GM21717 (cell line): ENCODE results near the gene PLSCR2.
A peak's percentile ranks its signal among the peaks of the same experiment; 100 is the strongest.
"Not testable (repeated sequence)": the region's sequence is repeated elsewhere in the genome, so short reads cannot be mapped to it uniquely, and the experiment has no call there.

Source experiments
- ATAC-seq: cut with Tn5 transposase; IDR thresholded peaks from one replicate; pipeline ENCODE4 v1.9.1; 2021; ENCODE audit warnings: mild to moderate bottlenecking, moderate library complexity; ENCODE audit not compliant: unreplicated experiment

PLSCR2 gene

DNA sequence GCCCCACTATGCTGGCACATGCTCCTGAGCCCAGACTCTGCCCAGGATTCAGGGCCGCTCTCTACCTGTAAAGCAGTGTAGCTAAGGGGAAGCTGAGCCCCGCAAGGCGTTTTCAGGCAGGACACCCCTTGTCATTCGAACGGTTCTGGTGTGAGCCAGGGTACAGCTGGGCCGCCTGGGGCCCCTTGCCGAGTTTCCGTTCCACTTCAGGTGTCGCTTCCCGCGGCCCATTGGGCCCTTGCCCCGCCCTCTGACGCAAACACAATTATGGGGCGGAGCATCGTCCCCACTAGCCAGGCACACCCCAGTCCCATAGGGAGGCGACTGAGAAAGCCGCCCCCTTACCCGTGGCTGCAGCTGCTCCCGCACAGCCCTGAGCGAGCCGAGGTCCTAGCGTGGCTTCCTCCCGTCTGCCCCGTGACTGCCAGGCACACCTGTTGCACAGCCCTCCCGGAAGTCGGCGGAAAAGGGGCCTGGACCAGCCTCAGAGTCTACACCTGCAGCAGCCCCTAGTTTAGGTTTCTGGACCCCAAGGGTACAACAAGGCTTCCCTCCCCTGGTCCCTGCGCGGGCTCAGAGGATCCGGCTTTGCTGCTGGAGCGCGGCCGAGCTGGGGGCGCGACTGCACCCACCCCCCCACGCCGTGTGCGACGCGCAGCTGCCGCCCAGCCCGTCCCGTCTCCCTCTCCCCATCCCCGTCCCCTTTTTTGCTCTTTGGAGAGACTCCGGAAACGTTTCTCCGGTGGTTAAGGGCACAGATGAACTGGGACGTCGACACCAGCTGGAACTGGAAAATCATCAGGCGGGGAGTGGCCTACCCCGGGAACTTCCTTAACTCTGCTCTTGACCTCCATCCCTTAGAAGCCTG is at the start of gene PLSCR2:
PLSCR2 (minus strand) TSS at position 412 of the 868 bp plus-strand sequence. CDS start 9,657 bp downstream, outside the sequence.
- peak; percentile 98 for ATAC-seq

GRCh38 chr3:146517684-146518435 is 48.5 kb upstream of the PLSCR2 start:
- no peak for ATAC-seq

DNA sequence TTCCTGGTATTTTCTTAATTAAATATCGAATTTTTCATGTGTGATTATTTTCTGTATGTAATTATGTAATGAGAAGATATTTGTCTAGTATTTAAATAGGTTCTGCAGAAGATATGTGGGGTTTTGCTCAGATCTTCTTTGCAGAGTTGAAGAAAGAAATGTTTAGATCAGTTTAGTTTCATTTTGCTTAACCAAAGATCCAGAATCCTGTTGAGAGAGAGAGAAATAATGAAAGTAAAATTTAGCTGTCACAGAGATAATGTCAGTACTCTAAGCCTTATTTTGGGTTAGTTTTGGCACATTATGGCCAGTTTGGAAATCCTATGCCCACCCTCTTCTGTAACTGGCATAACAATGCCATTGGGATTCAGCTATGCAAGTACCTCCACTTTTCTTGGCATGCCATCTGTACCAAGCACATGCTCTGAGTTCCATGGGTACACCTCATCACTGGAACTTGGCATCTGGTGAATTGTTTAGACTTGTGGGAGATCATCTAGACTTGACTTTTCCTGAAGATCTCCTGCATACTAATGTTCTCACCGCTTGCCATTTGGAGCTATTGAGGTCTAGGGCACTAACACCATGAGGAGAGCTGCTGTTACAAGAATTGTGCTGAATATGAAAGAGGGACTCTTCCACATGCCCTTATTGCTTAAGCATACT is 44.2 kb upstream of the PLSCR2 start:
- no peak for ATAC-seq

- ATAC-seq = no peak
Measured at GRCh38 chr3:146511402-146512134, 42.2 kb upstream of the PLSCR2 start.

DNA sequence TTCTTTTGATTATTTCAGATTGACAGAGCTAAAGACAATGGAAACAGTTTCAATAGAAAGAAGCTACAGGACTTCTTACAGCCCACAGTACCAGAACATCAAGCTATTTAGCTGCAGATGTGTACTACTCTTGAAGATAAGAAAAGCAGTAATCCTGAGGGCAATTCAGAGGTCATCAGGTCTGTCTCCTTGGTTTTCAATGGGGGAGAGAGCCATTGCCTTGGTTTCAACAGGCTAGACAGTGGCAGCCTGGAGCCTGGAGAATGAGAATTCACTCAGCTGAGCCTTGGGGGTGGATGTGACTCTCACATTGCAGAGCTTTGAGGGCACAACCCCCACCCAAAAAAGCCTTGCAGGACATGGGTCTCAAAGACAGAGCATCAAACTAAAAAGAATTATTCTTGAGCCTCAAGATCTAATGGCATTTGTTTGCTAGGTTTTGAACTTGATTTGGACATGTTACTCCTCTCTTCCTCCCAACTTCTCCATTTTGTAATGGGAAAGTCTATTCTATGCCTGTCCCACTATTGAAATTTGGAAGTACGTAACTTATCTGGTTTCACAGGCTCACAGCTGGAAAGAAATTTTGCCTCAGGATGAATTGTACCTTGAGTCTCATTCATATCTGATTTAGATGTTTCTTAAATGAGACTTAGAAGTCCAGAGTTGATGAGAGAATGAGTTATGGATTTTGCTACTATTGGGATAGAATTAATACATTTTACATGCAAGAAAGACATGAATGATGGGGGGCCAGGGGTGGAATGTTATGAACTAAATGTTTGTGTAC is 38.2 kb upstream of the PLSCR2 start:
- ATAC-seq = no peak

DNA sequence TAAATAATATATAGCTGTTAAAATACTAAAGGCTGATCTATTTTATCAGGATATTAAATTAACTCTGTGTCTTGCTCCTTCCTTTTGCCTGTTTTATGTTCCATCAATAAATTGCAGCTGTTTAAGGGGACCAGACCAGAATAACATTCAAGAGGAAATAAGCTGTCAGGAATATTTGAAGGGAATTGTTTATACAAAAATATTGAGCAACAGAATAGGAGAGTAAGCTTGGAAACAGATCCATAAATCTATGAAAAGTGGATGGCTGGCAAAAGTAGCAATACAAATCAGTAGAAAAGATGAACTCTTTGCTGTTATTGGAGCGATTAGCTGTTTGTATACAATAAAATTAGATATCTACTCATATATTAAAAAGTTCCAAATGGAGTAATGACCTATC is 36.2 kb upstream of the PLSCR2 start:
- no peak for ATAC-seq

DNA sequence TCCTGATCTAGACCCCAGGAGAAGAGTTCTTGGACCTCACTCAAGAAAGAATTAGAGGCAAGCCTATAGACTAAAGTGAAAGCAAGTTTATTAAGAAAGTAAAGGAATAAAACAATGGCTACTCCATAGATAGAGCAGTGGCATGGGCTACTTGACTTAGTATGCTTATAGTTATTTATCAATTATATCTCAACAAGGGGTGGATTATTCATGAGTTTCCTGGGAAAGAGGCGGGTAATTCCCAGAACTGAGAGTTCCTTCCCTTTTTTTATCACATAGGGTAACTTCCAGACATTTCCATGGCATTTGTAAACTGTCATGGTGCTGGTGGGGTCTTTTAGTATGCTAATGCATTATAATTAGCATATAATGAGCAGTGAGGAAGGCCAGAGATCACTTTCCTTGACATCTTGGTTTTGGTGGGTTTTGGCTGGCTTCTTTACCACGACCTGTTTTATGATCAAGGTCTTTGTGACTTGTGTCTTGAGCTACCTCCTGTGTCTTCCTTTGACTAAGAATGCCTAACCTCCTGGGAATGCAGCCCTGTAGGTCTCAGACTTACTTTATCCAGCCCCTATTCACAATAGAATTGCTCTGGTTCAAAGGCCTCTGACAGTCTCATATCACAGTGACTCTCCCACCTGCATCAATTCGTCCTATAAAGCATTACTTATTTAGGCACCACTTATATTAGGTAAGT is 35.3 kb upstream of the PLSCR2 start:
- ATAC-seq = no peak

DNA sequence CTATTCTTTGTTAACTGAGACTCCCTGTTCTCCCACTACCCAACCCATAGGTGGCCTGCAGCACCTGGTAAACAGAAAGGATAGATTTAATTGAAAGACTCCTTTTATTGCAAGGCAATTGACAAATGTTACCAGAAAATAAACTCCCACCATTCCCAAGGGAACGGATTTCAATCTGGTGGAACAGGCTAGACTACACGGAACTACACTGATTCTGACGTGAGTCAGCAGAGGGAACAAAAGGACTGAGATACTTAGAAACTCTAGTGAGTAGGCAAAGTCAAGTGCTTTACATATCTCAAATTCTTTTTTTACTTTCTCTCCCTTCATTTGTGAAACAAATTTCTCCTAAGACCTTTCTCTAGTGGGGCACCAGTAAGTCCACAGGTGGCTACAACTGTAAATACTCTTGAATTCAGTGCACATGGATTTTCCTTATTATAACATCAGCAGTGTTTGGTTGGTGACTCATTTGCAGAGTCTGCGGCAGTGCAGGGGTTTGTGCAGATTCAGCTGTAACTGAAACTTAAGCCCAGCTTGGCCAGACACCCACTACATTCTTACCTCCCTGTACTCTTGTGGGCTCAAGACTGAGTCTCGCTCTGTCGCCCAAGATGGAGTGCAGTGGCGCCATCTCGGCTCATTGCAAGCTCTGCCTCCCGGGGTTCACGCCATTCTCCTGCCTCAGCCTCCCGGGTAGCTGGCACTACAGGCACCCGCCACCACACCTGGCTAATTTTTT is 34.3 kb upstream of the PLSCR2 start:
- ATAC-seq = peak; percentile 98

DNA sequence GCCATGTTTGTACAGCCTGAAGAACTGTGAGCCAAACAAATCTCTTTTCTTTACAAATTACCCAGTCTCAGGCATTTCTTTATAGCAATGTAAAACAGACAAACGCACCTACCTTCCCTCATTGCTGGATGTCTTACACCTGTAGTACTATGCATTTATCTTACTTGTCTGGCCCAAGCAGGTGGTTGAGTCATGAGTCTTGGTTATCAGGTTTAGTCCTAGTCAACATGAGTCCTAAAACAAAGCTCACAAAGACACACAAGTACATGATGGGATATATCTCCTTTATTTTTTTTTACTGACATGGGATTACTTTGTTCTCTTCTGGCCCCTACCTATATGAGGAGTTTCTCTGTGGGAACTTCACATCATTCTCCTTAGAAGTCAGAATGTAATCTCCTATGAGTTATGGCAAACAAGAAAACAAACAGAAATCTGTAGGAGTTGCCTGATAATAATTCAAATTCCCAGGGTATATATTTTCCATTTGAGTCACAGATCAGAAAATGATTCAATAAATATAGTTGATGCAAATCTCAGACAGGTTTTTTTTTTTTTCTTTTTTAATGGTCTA is 33.6 kb upstream of the PLSCR2 start:
- no peak for ATAC-seq

GRCh38 chr3:146501752-146502151 is 32.4 kb upstream of the PLSCR2 start:
- no peak for ATAC-seq

- no peak for ATAC-seq
Measured at GRCh38 chr3:146499701-146500100, 30.3 kb upstream of the PLSCR2 start.

- no peak for ATAC-seq
Measured at GRCh38 chr3:146498002-146498736, 28.8 kb upstream of the PLSCR2 start.

GRCh38 chr3:146497145-146497843 is 27.9 kb upstream of the PLSCR2 start:
- ATAC-seq = not testable (repeated sequence)

- no peak for ATAC-seq
Measured at GRCh38 chr3:146496726-146497125, 27.4 kb upstream of the PLSCR2 start.

- ATAC-seq = no peak
Measured at GRCh38 chr3:146496251-146496650, 26.9 kb upstream of the PLSCR2 start.

DNA sequence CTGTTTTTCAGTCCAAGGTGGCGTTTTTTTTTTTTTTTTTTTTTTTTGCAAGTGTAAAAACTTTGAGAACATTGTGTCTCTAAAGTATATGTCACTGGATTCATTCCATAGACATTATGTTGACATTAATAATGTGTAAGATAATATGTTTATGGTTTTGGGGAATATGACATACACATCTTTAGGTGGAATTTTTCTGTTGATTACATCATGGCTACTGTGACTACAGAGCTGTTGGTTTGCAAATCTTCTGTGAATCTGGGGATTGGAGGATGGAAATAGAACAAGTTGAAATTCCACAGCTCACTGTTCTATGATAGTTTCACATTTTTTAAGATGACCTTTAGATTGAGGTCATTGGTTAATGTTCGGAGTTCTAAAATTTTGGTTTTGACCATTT is 24.4 kb upstream of the PLSCR2 start:
- no peak for ATAC-seq

DNA sequence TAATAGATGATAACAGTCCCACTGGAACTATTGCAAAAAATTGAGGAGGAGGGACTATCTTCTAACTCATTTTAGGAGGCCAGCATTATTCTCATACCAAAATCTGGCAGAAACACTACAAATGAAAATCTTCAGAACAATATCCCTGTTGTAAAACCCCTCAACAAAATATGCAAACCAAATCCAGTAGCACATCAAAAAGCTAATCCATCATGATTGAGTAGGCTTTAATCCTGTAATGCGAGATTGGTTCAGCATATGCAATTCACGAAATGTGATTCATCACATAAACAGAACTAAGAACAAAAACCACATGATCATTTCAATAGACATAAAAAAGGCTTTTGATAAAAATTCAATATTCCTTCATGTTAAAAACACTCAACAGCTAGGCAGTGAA is 23.9 kb upstream of the PLSCR2 start:
- no peak for ATAC-seq
